HG03565 (cell line): ENCODE measurements around the gene C11orf91.

Experiments used
- ATAC-seq: cut with Tn5 transposase; IDR thresholded peaks from one replicate; pipeline ENCODE4 v1.9.1; 2021; ENCODE audit warnings: mild to moderate bottlenecking, moderate library complexity; ENCODE audit not compliant: unreplicated experiment

Gene C11orf91

GRCh38 chr11:33651990-33652389 lies 48.6 kb downstream of the C11orf91 start:
- no peak for ATAC-seq

- no peak for ATAC-seq
These were observed 49.1 kb downstream of the C11orf91 start for GRCh38 chr11:33651555-33651954.

GRCh38 chr11:33649944-33650343 lies 50.7 kb downstream of the C11orf91 start:
- no peak for ATAC-seq
